Measurements from ENCODE around the gene LSR.

GRCh38 chr19:35288906-35289305 lies 40.1 kb downstream of the LSR start:
- TF ChIP-seq CTCF (conservative IDR thresholded peaks at IDR 0.05) (no peak), ZFX (IDR thresholded peaks at IDR 0.05) (no peak)
